ENCODE measurements around the gene RAI14. TPM values are rescaled to one million over a fixed set of nuclear protein-coding genes. Genes with fewer than 3 reads are reported as not detected.

RAI14 gene
- total RNA-seq, 6 experiments from 2014 or later: 256 to 360 (median 323) TPM

DNA sequence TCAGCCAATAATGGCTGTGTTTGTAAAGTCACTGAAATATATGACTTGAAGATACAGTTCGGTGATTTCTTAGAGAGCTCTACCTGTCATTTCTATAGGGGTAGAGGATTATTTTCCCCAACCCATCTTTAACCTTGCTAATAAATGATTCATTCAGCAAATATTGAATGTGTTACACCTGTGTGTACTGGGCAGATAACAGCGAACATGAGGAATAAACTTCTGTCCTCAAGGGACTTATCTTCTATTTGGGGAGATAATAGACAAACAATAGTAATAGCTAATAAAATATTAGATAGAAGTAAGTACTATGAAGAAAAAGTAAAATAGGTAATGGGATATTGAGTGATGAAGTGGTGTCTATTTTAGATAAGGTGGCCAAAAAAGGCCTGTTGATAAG, 192.1 kb downstream of the RAI14 start:
- no peak for DNase-seq
- no peak overlapping the region for H3K27ac Mint-ChIP-seq
- peaks cover 3% of the 10 kb centered on the region for H3K27me3 Mint-ChIP-seq (ENCODE audit: insufficient read depth)
- no peaks in the 10 kb centered on the region for H3K36me3 Mint-ChIP-seq (ENCODE audit: low read depth)
- no peak for TF ChIP-seq CTCF (IDR thresholded peaks at IDR 0.05)
- no peaks in the 10 kb centered on the region; the same call in 1 of the 2 replicates for H3K9me3 Mint-ChIP-seq
- no peak overlapping the region for H3K4me3 Mint-ChIP-seq
- H3K4me1 Mint-ChIP-seq (ENCODE audit: low read depth): peaks cover 32% of the 10 kb centered on the region

DNA sequence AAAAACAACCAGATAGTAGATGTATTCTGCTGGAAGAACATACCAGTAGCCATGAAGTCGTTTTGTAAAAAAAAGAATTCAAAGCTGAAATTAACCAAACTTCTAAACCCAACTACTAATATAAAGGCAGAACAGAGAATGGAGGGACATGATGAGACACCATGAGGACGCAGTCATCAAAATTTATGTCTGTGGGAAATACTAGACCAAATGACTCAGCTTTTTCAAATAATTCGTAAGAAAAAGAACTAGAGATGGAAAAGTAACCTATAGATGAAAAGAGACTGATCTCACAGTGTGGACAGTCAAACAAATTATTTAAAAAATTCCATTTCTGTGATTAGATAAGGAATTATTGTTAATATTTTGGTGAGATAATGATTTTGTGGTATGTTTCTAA, 193.1 kb downstream of the RAI14 start:
- Mint-ChIP-seq H3K9me3 (no peaks in the 10 kb centered on the region; the same call in 1 of the 2 replicates), H3K36me3 (ENCODE audit: low read depth) (no peaks in the 10 kb centered on the region), H3K4me3 (no peak overlapping the region), H3K27me3 (ENCODE audit: insufficient read depth) (peaks cover 3% of the 10 kb centered on the region), H3K4me1 (ENCODE audit: low read depth) (peaks cover 25% of the 10 kb centered on the region), H3K27ac (no peak overlapping the region; the same call in 1 of the 2 replicates)
- TF ChIP-seq CTCF (IDR thresholded peaks at IDR 0.05): no peak
- no peak for DNase-seq

DNA sequence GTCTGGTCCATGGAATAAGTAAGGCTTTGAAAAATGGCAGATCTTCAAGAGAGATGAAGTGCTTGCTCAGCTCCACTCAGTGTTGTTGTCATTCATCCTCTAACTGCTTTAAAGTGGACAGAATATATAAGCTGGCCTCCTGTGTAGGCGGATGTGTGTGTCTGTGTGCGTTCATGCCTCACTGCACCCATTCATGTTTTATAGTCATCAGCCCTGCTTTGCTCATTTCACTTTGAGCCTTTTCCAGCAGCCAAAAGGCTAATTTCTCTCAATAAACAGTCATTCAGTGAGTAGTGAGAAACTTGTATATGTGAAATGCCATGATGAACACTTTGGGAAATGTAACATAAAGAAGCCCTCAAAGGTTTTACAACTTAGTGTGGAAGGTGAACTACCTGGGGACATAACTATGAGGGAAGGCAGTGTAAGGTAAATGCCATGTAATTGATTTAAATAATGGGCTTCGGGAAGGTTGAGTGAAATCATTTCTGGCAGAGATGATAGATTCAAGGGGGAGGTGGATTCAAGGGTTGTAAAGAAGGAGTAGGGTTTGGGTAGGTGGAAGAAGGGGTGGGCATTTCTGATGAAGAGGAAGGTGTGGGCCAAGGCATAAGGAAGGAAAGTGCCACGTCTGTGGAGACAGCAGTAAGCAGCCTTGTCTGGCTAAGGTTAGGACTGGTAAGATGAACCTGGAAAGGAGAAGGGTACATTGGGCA, 198.5 kb downstream of the RAI14 start:
- no peak for DNase-seq
- Mint-ChIP-seq H3K27ac (no peak overlapping the region), H3K9me3 (no peaks in the 10 kb centered on the region), H3K27me3 (ENCODE audit: insufficient read depth) (peaks cover 9% of the 10 kb centered on the region), H3K4me1 (ENCODE audit: low read depth) (peaks cover 11% of the 10 kb centered on the region), H3K36me3 (ENCODE audit: low read depth) (no peaks in the 10 kb centered on the region), H3K4me3 (no peak overlapping the region)
- TF ChIP-seq CTCF (IDR thresholded peaks at IDR 0.05): no peak

GRCh38 chr5:34857161-34857560, 201.0 kb downstream of the RAI14 start:
- Mint-ChIP-seq H3K9me3 (no peaks in the 10 kb centered on the region), H3K27ac (no peak overlapping the region), H3K4me1 (ENCODE audit: low read depth) (peaks cover 8% of the 10 kb centered on the region; the same call in 1 of the 2 replicates), H3K36me3 (ENCODE audit: low read depth) (no peaks in the 10 kb centered on the region), H3K4me3 (no peak overlapping the region), H3K27me3 (ENCODE audit: insufficient read depth) (peaks cover 8% of the 10 kb centered on the region)
- DNase-seq: no peak
- TF ChIP-seq CTCF (IDR thresholded peaks at IDR 0.05): no peak

- no peak for DNase-seq
- Mint-ChIP-seq H3K27ac (no peak overlapping the region), H3K4me1 (ENCODE audit: low read depth) (peaks cover 2% of the 10 kb centered on the region; the same call in 1 of the 2 replicates), H3K9me3 (no peaks in the 10 kb centered on the region), H3K4me3 (no peak overlapping the region), H3K36me3 (ENCODE audit: low read depth) (no peaks in the 10 kb centered on the region), H3K27me3 (ENCODE audit: insufficient read depth) (peaks cover 8% of the 10 kb centered on the region)
- TF ChIP-seq CTCF (IDR thresholded peaks at IDR 0.05): no peak
Measured at GRCh38 chr5:34857894-34858293, 201.8 kb downstream of the RAI14 start.

All from HFFc6 (cell line).